ENCODE data around the gene COMMD1.

DNA sequence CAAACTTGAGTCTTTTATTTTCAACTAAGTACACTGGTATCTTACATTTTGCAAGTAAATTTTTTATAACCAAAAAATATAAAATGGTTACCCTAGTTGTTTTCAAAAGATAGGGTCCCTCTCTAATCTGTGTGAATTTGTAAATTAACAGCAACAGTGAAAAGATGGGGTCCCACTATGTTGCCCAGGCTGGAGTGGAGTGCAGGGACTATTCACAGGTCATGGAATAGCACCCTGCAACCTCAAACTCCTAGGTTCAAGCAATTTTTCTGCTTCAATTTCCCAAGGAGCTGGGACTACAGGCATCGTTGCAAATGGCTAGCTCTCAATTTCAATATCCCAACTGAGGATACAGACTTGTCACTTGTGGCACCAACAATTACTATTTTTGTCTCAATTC, 29.1 kb upstream of the COMMD1 start:
- TF ChIP-seq, protein P1, sequence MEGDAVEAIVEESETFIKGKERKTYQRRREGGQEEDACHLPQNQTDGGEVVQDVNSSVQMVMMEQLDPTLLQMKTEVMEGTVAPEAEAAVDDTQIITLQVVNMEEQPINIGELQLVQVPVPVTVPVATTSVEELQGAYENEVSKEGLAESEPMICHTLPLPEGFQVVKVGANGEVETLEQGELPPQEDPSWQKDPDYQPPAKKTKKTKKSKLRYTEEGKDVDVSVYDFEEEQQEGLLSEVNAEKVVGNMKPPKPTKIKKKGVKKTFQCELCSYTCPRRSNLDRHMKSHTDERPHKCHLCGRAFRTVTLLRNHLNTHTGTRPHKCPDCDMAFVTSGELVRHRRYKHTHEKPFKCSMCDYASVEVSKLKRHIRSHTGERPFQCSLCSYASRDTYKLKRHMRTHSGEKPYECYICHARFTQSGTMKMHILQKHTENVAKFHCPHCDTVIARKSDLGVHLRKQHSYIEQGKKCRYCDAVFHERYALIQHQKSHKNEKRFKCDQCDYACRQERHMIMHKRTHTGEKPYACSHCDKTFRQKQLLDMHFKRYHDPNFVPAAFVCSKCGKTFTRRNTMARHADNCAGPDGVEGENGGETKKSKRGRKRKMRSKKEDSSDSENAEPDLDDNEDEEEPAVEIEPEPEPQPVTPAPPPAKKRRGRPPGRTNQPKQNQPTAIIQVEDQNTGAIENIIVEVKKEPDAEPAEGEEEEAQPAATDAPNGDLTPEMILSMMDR (IDR thresholded peaks at IDR 0.05) = no peak
- TF ChIP-seq POLR2A (IDR thresholded peaks at IDR 0.05) = no peak
- no peak for TF ChIP-seq EP300 (IDR thresholded peaks at IDR 0.05)

Measured in ovary (tissue), 3 donors.